ENCODE measurements around the gene NT5DC1. TPM values are rescaled to one million over a fixed set of nuclear protein-coding genes. Genes with fewer than 3 reads are reported as not detected.

Gene NT5DC1
- total and polyA plus RNA-seq, 11 donors: 6.5 to 72.4 (median 50.9) TPM

- H3K4me3 ChIP-seq: peak within 1 kb of the TSS; percentile 73 to 97 (median 88)
- peak in 1 of 12 donors; percentile 14 for TF ChIP-seq CTCF (IDR thresholded peaks at IDR 0.05)
- TF ChIP-seq POLR2A (IDR thresholded peaks at IDR 0.05): peak; percentile 91 to 99
- ATAC-seq (peak; percentile 97 to 98 (median 98)), DNase-seq (peak; percentile 97 to 98 (median 97))
- H3K9me3 ChIP-seq: no peaks in the 10 kb centered on the region
- peak within 1 kb of the TSS; percentile 89 to 99 (median 97) for H3K27ac ChIP-seq
- WGBS, 4 donors: 0% methylated on average over 40 to 71 of the region's 71 CpGs
- intact Hi-C loops (cut with DNase I): loop anchor here in 8 of 10 donors (1.0 to 10.0 kb wide), 11 partner anchors 25 to 293 kb away; partner anchors contain the start of genes DSE (in 2 of the 8), TSPYL4 (in 2 of the 8), CALHM5 (in 1 of the 8) and RWDD1 (in 1 of the 8)
- H3K36me3 ChIP-seq: peaks cover 0 to 26% (median 15%) of the 10 kb centered on the region in 9 donors
- H3K4me1 ChIP-seq: peaks cover 8 to 70% (median 55%) of the 10 kb centered on the region in 12 donors
- H3K27me3 ChIP-seq: no peaks in the 10 kb centered on the region
Measured at GRCh38 chr6:116279232-116280160, 178.8 kb downstream of the NT5DC1 start, which contains the start of gene TSPYL1. TSPYL1 (minus strand) TSS chr6:116279930; CDS start chr6:116279830, 100 bp downstream.

- H3K4me3 ChIP-seq: peak overlapping the region; percentile 73 to 97 (median 88)
- ATAC-seq: no peak
- H3K27ac ChIP-seq: peak overlapping the region; percentile 71 to 99 (median 97)
- no peaks in the 10 kb centered on the region for H3K27me3 ChIP-seq
- DNase-seq: no peak
- TF ChIP-seq CTCF (IDR thresholded peaks at IDR 0.05) (no peak), POLR2A (IDR thresholded peaks at IDR 0.05) (no peak)
- H3K4me1 ChIP-seq: peaks cover 8 to 62% (median 48%) of the 10 kb centered on the region in 12 donors
- intact Hi-C loops (cut with DNase I): loop anchor here in 8 of 10 donors (1.0 to 10.0 kb wide), 8 partner anchors 26 to 284 kb away; partner anchors contain the start of genes DSE (in 2 of the 8) and TSPYL4 (in 1 of the 8)
- no peaks in the 10 kb centered on the region for H3K9me3 ChIP-seq
- 14 to 19% (median 17%) methylated on average over 8 of the region's 8 CpGs for WGBS, 4 donors
- H3K36me3 ChIP-seq: peaks cover 0 to 23% (median 9%) of the 10 kb centered on the region in 9 donors
Measured at GRCh38 chr6:116280161-116280932, 179.7 kb downstream of the NT5DC1 start.

GRCh38 chr6:116280933-116281316 lies 180.3 kb downstream of the NT5DC1 start:
- intact Hi-C loops (cut with DNase I): loop anchor here in 8 of 10 donors (1.0 to 10.0 kb wide), 8 partner anchors 27 to 284 kb away; partner anchors contain the start of genes DSE (in 2 of the 8) and TSPYL4 (in 1 of the 8)
- Histone ChIP-seq H3K27me3 (no peaks in the 10 kb centered on the region), H3K9me3 (no peaks in the 10 kb centered on the region), H3K36me3 (peaks cover 0 to 22% (median 6%) of the 10 kb centered on the region in 9 donors), H3K4me3 (peak overlapping the region in 8 of 12 donors; percentile 73 to 97 (median 86)), H3K4me1 (peaks cover 8 to 56% (median 42%) of the 10 kb centered on the region in 12 donors), H3K27ac (peak overlapping the region in 10 of 12 donors; percentile 89 to 99 (median 97))
- TF ChIP-seq POLR2A (IDR thresholded peaks at IDR 0.05): no peak
- TF ChIP-seq CTCF (IDR thresholded peaks at IDR 0.05): no peak
- ATAC-seq (no peak), DNase-seq (no peak)
- 83 to 88% (median 84%) methylated on average over 5 of the region's 5 CpGs for WGBS, 4 donors
